HAP-1 (cell line): ENCODE results near the gene HMX1.

Experiments
- DNase-seq, 2 experiments: peaks; one replicate each; pipeline ENCODE4 v3.0.0-alpha.2; 2016 to 2020; ENCODE audit warnings: low spot score in 2 of 2
- H3K27me3 ChIP-seq: fragments of 250-450 bp; sonication (Bioruptor Pico); 2 replicates; pipeline ENCODE4 v1.5.1; 2020; ENCODE audit warnings: low read depth, mild to moderate bottlenecking, moderate library complexity
- H3K36me3 ChIP-seq: fragments of 250-450 bp; sonication (Bioruptor Pico); replicated peaks from 2 replicates; pipeline ENCODE4 v1.5.1; 2020; ENCODE audit warnings: mild to moderate bottlenecking
- H3K4me1 ChIP-seq: fragments of 250-450 bp; sonication (Bioruptor Pico); 2 replicates; pipeline ENCODE4 v1.5.1; 2020; ENCODE audit warnings: mild to moderate bottlenecking
- H3K4me3 ChIP-seq: fragments of 250-450 bp; sonication (Bioruptor Pico); 2 replicates; pipeline ENCODE4 v1.5.1; 2020; ENCODE audit warnings: mild to moderate bottlenecking, moderate library complexity
- H3K9me3 ChIP-seq: fragments of 250-450 bp; sonication (Bioruptor Pico); 2 replicates; pipeline ENCODE4 v1.5.1; 2020; ENCODE audit warnings: mild to moderate bottlenecking, moderate library complexity
- in situ Hi-C: fragments of 300-500 bp; cut with MboI; formaldehyde crosslinking; loops from 3 replicates; pipeline ENCODE4 v1.14.3; 2020; ENCODE audit warnings: low sequenced_read_pairs, inconsistent platforms, mixed read lengths

The HMX1 gene

DNA sequence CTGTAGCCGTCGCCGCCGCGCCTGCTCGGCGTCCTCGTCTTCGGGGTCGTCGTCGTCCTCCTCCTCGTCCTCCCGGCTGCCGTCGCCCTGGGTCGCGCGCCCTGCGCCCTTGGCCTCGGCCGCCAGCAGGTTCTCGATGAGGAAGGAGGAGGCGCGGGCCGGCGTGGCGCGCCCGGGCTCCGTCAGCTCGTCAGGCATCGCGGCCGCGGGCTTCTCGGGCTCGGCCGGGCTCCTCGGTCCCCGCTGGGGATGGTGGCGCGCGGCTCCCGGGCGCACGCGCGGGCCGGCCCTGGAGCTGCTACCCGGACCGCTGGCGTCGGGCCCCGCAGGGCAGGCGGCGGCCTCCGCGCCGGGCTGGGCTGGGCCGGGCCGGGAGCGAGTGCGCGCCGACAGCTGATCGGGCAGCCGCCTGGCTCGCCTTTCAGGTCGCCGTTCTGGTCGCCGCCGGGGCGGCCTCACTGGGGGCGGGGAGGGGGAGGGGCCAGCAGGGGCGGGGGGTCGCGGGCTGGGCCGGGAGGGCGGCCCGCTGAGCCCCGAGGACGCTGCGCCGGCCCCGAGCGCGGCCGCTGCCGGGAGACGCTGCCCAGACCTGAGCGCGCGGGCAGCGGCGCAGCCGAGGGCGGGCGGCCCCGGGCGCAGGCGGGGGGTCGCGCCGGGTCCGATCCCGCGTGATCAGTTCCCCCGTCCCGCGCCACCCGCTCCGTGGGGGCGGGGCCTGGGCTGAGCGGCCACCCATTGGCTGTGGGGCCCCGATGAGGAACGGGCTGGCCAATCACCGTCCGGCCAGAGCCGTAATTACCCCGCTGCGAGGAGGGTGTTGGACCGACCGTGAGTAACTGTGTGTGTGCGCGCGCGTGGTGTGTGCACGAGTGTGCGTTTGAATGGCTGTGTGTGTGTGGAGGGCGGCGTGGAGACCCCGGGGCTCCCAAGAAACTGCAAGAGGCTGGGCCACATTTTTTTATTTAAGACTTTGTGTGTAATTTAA lies at the start of gene HMX1:
Gene HMX1 (minus strand): TSS at position 423 of the 985 bp plus-strand sequence. CDS start 225 bp downstream, at position 198.
- no peaks in the 10 kb centered on the region for H3K36me3 ChIP-seq
- peak; percentile 24 to 62 for DNase-seq
- peaks cover 72% of the 10 kb centered on the region for H3K27me3 ChIP-seq
- no peak within 1 kb of the TSS for H3K4me3 ChIP-seq
- in situ Hi-C loops, result no loop called here
- H3K4me1 ChIP-seq, result no peaks in the 10 kb centered on the region
- H3K9me3 ChIP-seq, result no peaks in the 10 kb centered on the region

DNA sequence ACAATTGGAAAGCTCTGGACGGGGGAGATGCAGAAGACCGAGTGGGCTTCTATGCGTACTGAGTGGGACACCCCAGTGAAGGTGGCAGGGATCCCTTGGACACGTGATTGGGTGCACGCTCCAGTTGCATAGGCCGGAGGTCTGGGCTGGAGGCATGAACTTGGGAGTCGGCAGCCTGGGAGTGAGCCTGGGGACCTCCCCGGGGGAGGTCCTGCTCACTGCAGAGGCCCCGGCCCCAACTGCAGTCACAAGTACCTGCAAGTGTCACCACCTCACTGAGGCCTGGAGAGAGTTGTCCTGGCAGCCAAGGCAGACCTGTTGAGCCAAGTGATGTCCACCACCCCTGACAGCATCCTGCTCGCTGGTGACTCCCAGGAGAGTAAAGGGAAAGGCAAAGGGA lies 49.3 kb upstream of the HMX1 start:
- Histone ChIP-seq H3K9me3 (no peaks in the 10 kb centered on the region), H3K27me3 (peaks cover 3% of the 10 kb centered on the region; the same call in 1 of the 2 replicates), H3K4me1 (no peaks in the 10 kb centered on the region), H3K4me3 (no peak overlapping the region), H3K36me3 (no peaks in the 10 kb centered on the region)
- DNase-seq, result no peak
- in situ Hi-C loops, result no loop called here

DNA sequence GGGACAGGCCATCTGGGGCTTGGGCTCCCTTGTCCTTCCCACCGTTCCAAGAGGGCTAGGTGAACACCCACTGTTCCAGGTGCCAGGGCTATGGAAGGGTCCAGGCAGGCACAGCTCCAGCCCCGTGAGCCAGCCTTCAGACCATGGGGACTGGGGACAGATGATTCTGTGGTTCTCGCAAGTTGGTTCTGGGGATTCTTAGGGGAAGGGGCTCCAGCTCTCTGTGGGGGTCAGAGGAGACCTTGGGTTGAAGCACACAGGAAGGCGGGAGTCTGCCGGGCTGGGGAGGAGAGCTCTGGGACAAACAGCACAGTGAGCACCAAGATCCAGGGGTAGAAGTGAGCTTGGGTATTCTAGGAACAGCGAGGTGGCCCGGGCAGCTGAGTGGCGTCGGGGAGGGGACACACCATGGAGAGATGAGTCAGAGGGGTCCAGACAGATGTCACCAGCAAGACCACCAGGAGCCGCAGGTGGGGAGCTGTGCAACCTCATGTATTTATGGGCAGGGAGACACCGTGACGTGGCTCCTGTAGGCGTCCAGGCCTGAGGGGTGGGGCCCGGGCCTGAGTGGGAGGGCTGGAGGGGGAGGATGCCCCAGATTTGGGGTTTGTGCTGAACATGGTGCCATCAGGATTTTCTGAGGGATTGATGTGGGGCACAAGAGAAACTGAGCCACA lies 48.8 kb upstream of the HMX1 start:
- H3K4me3 ChIP-seq, result no peak overlapping the region
- H3K9me3 ChIP-seq, result no peaks in the 10 kb centered on the region
- peaks cover 3% of the 10 kb centered on the region; the same call in 1 of the 2 replicates for H3K27me3 ChIP-seq
- no peaks in the 10 kb centered on the region for H3K36me3 ChIP-seq
- no peak for DNase-seq
- in situ Hi-C loops, result no loop called here
- no peaks in the 10 kb centered on the region for H3K4me1 ChIP-seq

DNA sequence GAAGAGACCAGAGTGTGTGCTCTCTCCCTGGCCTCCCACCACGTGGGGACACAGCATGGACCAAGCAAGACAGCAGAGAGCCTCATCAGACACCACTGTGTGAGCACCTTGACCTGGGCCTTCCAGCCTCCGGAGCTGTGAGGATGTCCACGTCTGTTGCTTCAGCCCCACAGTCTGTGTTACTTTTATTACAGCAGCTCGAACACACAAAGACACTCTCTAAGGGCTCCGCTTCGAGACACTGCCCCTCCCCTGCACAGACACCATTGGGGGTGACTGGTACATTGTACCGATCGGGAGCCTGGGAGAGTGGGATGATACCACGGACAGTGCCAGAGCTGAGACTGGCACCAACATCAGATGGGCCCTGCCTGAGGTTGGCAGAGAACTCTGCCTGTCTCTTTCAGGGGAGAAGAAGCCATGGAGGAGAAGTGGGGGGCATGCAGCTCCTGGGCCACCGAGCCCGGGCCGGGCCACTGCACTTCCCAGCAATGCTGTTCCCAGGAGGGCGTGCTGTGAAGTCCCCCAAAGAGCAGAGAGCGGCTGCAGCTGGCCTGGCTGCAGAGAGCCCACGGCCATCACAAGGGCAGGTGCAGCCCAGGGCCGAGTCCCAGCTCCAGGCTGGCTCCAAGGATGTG lies 48.1 kb upstream of the HMX1 start:
- Histone ChIP-seq H3K9me3 (no peaks in the 10 kb centered on the region), H3K4me3 (no peak overlapping the region), H3K4me1 (no peaks in the 10 kb centered on the region), H3K27me3 (peaks cover 3% of the 10 kb centered on the region; the same call in 1 of the 2 replicates), H3K36me3 (no peaks in the 10 kb centered on the region)
- no peak for DNase-seq
- in situ Hi-C loops, result no loop called here

DNA sequence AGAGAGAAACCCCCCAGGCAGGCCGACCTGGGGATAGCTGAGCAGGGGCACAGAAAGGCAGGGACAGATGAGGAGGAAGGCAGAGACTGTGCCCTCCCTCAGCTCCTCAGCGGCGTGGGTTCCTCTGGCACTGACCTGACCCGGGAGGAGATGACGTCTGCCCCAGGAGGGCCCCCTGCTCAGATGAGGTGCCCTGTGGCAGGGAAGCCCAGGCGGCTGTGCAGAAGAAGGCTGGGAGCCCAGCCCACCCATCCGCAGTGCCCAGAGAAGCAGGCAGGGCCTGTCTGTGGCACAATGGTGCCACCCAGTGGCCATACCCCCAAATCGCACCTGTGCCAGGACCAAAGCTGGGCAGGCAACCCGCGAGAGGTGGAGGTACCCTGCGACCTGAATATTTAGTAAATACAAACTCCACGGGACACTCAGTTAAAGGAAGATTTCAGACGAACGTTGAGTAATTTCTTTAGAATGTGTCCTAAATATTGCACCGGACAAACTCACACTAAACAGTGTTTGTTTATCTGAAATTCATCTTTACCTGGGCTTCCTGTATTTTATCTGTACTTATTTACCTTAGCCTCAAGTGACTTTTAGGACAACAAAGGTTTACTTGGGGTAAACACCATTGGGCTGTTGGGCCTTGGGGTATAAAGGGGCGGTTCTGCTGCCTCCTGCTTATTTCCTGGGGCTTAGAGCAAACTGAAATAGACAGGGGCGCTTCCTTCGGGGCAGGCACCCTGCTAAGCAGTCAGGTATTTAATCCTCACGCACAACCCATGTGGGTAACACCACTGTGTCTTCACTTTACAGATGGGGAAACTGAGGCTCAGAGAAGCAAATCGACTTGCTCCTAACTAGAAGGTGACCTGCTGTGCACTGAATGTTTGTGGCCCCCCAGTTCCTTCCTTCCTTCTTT lies 46.5 kb upstream of the HMX1 start:
- no peaks in the 10 kb centered on the region for H3K4me1 ChIP-seq
- H3K36me3 ChIP-seq, result no peaks in the 10 kb centered on the region
- no peaks in the 10 kb centered on the region for H3K9me3 ChIP-seq
- in situ Hi-C loops, result no loop called here
- no peak overlapping the region for H3K4me3 ChIP-seq
- DNase-seq, result peak; percentile 18 to 81
- peaks cover 3% of the 10 kb centered on the region; the same call in 1 of the 2 replicates for H3K27me3 ChIP-seq

DNA sequence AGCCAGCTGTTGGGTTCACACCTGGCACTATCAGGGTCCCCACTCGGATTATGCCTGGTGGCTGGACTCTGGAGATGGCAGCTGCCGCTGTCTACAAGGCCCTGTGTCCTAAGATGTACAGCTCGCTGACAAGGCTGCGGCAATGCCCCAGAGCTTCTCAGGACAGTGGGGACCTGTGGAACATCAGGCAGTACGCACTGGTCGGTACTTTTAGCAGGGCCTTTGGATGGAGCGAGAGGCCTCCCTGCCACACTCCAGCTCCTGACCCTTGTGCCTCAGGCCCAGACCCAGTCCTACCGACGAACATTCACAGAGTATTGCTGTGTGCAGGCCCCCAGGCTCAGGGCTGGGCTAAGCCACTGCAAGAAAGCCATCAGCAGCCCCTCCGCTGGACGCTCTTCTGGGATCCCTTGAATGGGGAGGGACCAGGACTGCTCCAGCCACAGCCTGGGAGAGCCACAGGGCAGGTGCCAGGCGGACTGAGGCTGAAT lies 45.7 kb upstream of the HMX1 start:
- no peak for DNase-seq
- no peaks in the 10 kb centered on the region for H3K36me3 ChIP-seq
- H3K4me3 ChIP-seq, result no peak overlapping the region
- H3K9me3 ChIP-seq, result no peaks in the 10 kb centered on the region
- H3K27me3 ChIP-seq, result peaks cover 3% of the 10 kb centered on the region; the same call in 1 of the 2 replicates
- in situ Hi-C loops, result no loop called here
- no peaks in the 10 kb centered on the region for H3K4me1 ChIP-seq

DNA sequence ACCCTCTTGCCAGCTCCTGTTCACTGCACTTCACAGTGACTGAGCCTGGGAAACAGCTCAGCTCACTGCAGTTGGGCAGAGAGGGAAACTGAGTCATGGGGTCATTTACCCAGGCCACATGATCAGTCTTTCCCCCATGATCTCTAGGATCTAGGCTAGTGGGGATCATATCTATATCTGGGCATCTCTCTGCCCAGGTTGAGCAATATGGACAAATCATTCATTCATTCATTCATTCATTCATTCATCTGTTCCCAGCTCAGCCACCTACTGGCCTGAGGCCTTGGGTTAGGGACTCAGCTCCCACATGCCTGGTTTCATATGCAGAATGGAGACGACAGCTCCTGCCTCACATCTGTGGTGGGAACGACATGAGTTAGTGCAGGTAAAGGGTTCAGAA lies 45.3 kb upstream of the HMX1 start:
- Histone ChIP-seq H3K27me3 (peaks cover 4% of the 10 kb centered on the region; the same call in 1 of the 2 replicates), H3K36me3 (no peaks in the 10 kb centered on the region), H3K4me3 (no peak overlapping the region), H3K9me3 (no peaks in the 10 kb centered on the region), H3K4me1 (no peaks in the 10 kb centered on the region)
- DNase-seq, result no peak
- in situ Hi-C loops, result no loop called here

DNA sequence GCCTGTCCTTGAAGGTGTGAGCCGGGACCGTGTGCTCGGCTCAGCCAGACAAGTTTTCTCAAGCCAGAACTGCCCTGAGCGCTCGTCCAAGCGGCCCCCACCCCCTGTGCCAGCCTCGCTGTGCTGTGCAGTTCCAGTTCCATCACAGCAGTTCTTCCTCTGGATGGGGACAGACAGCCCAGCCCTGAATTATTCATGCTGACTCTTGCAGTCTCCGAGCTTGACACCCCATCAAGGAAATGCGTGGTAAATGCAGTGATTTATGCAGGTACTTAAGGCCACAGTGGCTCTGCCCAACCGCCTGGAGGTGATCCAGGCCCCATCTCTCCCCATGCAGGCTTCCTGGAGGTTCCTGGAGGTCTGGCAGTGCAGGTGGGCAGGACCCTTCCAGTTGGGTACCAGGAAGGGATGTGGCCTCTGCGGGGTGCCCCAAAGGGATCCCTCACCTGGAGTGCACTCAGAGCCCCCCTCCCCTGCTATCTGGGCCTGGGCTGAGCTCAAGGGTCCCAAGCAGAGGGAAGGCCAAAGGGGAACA lies 44.8 kb upstream of the HMX1 start:
- no peaks in the 10 kb centered on the region for H3K4me1 ChIP-seq
- no peaks in the 10 kb centered on the region for H3K9me3 ChIP-seq
- H3K27me3 ChIP-seq, result peaks cover 6% of the 10 kb centered on the region; the same call in 1 of the 2 replicates
- H3K4me3 ChIP-seq, result no peak overlapping the region
- DNase-seq, result no peak
- H3K36me3 ChIP-seq, result no peaks in the 10 kb centered on the region
- in situ Hi-C loops, result no loop called here

DNA sequence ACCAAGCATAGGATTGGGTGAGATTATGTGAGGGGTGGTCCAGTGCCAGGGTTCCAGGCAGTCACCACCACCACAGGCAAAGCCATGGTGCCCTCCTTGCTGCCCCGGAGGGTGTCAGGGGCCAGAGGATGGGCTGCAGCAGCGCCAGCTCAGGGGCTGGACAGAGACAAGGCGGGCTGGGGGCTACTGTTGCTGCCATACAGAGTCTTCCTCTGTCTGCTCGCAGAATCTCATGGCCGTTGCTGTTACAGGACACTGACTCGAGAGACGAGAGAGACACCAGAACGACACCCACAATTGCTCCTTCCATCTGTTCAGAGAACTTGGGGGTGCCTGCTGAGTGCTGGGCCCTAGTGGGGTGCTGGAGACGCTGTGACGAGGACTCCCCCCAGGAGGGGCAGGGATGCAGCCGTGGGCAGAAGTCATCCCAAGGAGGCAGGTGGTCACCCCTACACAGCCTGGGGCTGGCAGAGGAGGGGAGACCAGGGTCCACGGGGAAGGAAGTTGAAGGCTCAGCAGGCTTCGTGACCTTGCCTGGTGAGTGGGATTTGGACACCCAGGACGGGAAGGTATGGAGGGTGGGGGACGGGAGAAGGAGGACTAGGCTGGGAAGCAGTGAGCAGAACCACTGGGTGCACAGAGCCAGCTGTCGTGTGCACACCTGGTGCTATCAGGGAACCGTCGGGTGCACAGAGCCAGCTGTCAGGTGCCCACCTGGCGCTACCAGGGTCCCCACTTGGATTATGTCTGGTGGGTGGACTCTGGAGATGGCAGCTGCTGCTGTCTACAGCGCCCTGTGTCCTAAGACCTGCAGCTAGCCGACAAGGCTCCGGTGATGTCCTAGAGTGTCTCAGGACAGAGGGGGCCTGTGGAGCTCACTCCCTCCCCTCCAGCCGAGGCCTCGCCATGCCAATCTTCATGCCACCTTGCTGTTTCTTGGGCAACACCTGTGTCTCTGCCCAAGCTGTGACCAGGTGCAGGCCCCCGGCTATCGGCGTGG lies 43.9 kb upstream of the HMX1 start:
- peaks cover 6% of the 10 kb centered on the region; the same call in 1 of the 2 replicates for H3K27me3 ChIP-seq

DNA sequence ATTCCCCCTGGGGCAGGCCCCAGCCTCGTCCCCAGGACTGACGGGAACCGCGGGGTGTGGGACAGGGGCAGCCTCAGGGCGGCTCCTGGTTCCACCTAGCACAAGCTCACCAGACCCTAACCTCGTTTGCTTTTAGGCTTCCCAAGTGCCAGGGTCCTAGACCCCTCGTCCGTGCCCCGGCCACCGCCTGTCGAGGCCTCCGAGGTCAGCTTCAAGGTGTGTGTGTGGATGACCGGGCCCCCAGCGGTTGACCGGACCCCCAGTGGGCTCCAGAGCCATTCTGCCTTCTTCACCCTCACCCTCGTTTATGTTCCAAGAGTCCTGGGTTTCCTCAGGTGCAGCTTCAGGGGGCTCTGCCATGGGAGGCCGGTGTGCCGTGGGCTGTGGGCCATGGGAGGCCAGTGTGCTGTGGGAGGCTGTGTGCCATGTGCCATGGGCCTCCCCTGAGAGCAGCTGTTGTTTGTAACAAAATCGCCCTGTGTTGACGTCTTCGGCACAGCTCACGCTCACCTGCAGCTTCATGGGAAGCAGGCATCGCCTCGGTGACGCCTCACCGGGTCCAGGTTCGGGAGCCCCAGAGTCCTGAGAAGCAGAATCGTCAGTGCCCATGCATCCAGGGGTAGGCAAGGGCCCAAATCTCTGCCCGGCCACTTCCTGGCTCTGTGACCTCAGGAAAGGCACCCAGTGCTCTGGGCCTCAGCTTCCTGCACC lies 43.0 kb upstream of the HMX1 start:
- H3K9me3 ChIP-seq, result no peaks in the 10 kb centered on the region
- H3K4me3 ChIP-seq, result no peak overlapping the region
- H3K4me1 ChIP-seq, result no peaks in the 10 kb centered on the region
- H3K36me3 ChIP-seq, result no peaks in the 10 kb centered on the region
- DNase-seq, result no peak
- in situ Hi-C loops, result no loop called here
- peaks cover 8% of the 10 kb centered on the region for H3K27me3 ChIP-seq

More for the DNA sequence above, 43.9 kb upstream of the HMX1 start:
- Histone ChIP-seq H3K4me1 (no peaks in the 10 kb centered on the region), H3K9me3 (no peaks in the 10 kb centered on the region), H3K36me3 (no peaks in the 10 kb centered on the region), H3K4me3 (no peak overlapping the region)
- DNase-seq, result no peak
- in situ Hi-C loops, result no loop called here

DNA sequence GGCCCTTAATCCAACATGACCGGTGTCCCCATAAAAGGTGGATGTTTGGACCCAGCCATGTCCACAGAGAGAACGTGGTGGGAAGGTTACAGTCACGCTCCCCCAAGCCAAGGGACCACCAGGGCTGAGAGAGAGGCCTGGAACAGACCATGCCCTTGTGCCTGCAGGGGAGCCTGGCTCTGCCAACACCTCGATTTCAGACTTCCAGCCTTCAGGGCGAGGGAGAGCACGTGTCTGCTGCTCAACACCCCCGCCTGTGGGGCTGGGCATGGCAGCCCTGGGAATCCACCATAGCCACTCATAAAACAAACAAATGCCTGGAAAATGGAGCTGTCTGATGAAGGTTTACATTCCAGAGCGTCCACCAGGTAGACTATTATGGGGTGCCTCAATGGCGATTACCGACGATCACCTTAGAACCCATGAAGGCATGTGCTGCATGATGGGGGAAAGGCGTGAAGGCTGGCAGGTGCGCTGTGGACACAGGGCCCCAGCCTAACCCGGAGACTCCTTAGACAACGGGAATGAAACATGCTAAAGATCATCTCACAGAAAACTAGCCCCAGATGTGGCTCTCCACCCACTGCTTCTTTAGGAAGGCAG lies 42.3 kb upstream of the HMX1 start:
- Histone ChIP-seq H3K9me3 (no peaks in the 10 kb centered on the region), H3K36me3 (no peaks in the 10 kb centered on the region), H3K27me3 (peaks cover 15% of the 10 kb centered on the region), H3K4me1 (no peaks in the 10 kb centered on the region), H3K4me3 (no peak overlapping the region)
- in situ Hi-C loops, result no loop called here
- no peak for DNase-seq
